Measurements from ENCODE around the gene RCVRN.

DNA sequence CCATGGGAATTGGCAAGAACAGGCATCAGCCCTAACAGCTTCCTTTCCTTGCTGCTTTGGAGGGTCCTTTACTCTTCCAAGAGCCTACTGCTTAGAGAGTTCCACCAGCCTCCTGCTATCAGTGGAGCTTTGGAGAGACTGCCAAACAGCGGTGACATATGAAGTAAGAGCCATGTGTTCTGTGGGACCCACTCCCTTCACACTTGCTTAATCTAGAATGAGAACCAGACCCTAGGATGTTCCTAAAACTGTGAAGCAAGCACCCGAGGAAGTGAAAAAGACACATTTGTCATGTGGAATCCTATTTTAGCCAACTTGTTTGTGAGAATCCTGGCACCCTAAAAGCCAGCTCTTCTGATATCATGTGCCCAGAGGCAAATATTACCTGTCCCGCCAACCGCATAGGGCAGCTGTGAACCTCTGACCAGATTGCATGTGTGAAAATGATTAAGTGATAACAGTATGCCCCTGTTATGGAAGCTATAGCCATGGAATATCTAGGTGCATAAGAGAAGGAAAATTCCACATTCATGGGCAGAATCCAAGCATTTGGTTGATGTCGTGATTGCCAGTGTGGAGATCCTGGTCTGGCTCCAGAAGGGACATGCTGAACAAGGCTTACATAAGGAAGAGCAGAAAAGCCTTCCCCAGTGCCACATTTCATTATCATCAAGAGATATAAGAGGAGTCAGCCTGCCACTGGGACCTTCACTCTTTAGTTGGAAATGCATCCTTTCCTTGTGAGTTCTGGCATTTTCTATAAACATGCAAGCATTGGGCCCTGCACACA lies 18.7 kb downstream of the RCVRN start:
- TF ChIP-seq, protein P1, sequence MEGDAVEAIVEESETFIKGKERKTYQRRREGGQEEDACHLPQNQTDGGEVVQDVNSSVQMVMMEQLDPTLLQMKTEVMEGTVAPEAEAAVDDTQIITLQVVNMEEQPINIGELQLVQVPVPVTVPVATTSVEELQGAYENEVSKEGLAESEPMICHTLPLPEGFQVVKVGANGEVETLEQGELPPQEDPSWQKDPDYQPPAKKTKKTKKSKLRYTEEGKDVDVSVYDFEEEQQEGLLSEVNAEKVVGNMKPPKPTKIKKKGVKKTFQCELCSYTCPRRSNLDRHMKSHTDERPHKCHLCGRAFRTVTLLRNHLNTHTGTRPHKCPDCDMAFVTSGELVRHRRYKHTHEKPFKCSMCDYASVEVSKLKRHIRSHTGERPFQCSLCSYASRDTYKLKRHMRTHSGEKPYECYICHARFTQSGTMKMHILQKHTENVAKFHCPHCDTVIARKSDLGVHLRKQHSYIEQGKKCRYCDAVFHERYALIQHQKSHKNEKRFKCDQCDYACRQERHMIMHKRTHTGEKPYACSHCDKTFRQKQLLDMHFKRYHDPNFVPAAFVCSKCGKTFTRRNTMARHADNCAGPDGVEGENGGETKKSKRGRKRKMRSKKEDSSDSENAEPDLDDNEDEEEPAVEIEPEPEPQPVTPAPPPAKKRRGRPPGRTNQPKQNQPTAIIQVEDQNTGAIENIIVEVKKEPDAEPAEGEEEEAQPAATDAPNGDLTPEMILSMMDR (conservative IDR thresholded peaks at IDR 0.05 in 1 of 2, IDR thresholded peaks at IDR 0.05 in 1 of 2; ENCODE audit: low read depth in 1 of 2, low read length in 2 of 2): no peak
- no peak for TF ChIP-seq EZH2 (IDR thresholded peaks at IDR 0.05; ENCODE audit: low read length, missing control alignments)
